Measurements from ENCODE around the gene METTL17. TPM values are rescaled to one million over a fixed set of nuclear protein-coding genes. Genes with fewer than 3 reads are reported as not detected.

The METTL17 gene
- total and polyA plus RNA-seq, 9 of the 15 experiments (the other 6 are each of a cell fraction or from before 2014, with no cell fraction given), result 65.6 to 150 (median 90.0) TPM

- H3K4me2 ChIP-seq (ENCODE audit: insufficient read depth, low read length), result no peak overlapping the region
- no peak overlapping the region for H3K9ac ChIP-seq (ENCODE audit: insufficient read depth in 1 of 2, low read depth in 2 of 2, low read length in 2 of 2)
- ChIA-PET POLR2A (interaction anchor here (0.5 to 2.6 kb wide), 5 partner anchors 8 to 146 kb away, joined by 3 to 12 read pairs (median 3); no protein-coding TSS in a partner anchor), CTCF (ENCODE audit: low intra/inter-chr PET ratio) (no interaction called here)
- H3K79me2 ChIP-seq (ENCODE audit: control insufficient read depth, insufficient read depth, low read length), result peaks cover 21% of the 10 kb centered on the region
- FAIRE-seq, result no peak
- no peak for ATAC-seq
- no peak overlapping the region for H3K4me3 ChIP-seq
- intact Hi-C loops (cut with micrococcal nuclease) (no loop called here), in situ Hi-C loops (cut with MboI) (no loop called here)
- H2AFZ ChIP-seq (ENCODE audit: low read depth, low read length), result no peak overlapping the region
- BruUV-seq (replicated peaks), result no TSS peak
- WGBS (ENCODE audit: insufficient coverage, low coverage, missing lambda C conversion rate), result 83% methylated on average over 4 of the region's 5 CpGs
- no peak for DNase-seq (ENCODE audit: extremely low read depth in 1 of 4, low spot score in 3 of 4)
- peaks cover 30% of the 10 kb centered on the region; the same call in 1 of the 3 replicates for H3K36me3 ChIP-seq (ENCODE audit: control insufficient read depth, insufficient read depth, low read length)
- peaks cover 35 to 36% of the 10 kb centered on the region in 2 experiments for H3K4me1 ChIP-seq (replicated peaks in 1 of 2; ENCODE audit: control insufficient read depth in 2 of 2, insufficient read depth in 2 of 2, low read length in 2 of 2)
- no peaks in the 10 kb centered on the region for H3K9me3 ChIP-seq (replicated peaks; ENCODE audit: control insufficient read depth, insufficient read depth, low read depth, low read length)
- H3K9me1 ChIP-seq (ENCODE audit: control insufficient read depth, insufficient read depth, low read length), result peaks cover 2% of the 10 kb centered on the region
- H3K27ac ChIP-seq (ENCODE audit: extremely low read depth, low read depth, low read length), result no peak overlapping the region; the same call in 2 of the 3 replicates
- H3K27me3 ChIP-seq (ENCODE audit: control insufficient read depth in 2 of 2, insufficient read depth in 2 of 2, low read length in 2 of 2), result no peaks in the 10 kb centered on the region
- TF ChIP-seq PRPF4 (IDR thresholded peaks at IDR 0.05; ENCODE audit: insufficient read depth, low read depth, low read length, poor library complexity, severe bottlenecking) (no peak), TCF7 (IDR thresholded peaks at IDR 0.05; ENCODE audit: borderline replicate concordance) (no peak)
- TF ChIP-seq, protein P1, sequence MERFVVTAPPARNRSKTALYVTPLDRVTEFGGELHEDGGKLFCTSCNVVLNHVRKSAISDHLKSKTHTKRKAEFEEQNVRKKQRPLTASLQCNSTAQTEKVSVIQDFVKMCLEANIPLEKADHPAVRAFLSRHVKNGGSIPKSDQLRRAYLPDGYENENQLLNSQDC (CRISPR knock-in tag; IDR thresholded peaks at IDR 0.05), result no peak
- no peaks in the 10 kb centered on the region for H4K20me1 ChIP-seq (replicated peaks; ENCODE audit: control insufficient read depth, insufficient read depth, low read length)
Measured at GRCh38 chr14:21022686-21023085, 32.9 kb downstream of the METTL17 start.

DNA sequence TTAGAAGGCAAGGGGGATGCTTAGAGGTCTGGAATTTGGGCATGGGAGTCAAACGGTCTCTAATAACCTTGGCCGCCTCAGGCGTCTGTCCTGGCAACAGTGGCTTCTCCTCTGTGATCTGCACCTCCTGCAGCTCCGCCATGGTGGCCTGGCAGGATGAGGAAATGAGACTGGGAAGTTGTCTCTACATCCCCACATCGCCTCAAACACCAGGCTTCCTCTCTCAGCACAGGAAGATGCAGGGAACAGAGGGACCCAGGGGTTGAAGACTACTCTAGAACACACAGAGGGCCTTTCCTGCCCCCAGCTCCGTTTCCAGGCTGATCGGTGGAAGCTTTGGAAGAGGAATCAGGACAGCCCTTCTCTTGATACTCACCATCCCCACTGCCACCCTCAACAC lies 33.4 kb downstream of the METTL17 start:
- FAIRE-seq (no peak), DNase-seq (ENCODE audit: extremely low read depth in 1 of 4, low spot score in 3 of 4) (no peak), ATAC-seq (no peak)
- CTCF ChIA-PET (ENCODE audit: low intra/inter-chr PET ratio), result no interaction called here
- Histone ChIP-seq H3K27me3 (ENCODE audit: control insufficient read depth in 2 of 2, insufficient read depth in 2 of 2, low read length in 2 of 2) (no peaks in the 10 kb centered on the region), H3K36me3 (ENCODE audit: control insufficient read depth, insufficient read depth, low read length) (peaks cover 25% of the 10 kb centered on the region; the same call in 1 of the 3 replicates), H3K4me3 (no peak overlapping the region), H3K79me2 (ENCODE audit: control insufficient read depth, insufficient read depth, low read length) (peaks cover 21% of the 10 kb centered on the region), H3K4me1 (replicated peaks in 1 of 2; ENCODE audit: control insufficient read depth in 2 of 2, insufficient read depth in 2 of 2, low read length in 2 of 2) (peaks cover 35 to 39% of the 10 kb centered on the region in 2 experiments), H3K27ac (ENCODE audit: extremely low read depth, low read depth, low read length) (no peak overlapping the region; the same call in 2 of the 3 replicates), H3K9me1 (ENCODE audit: control insufficient read depth, insufficient read depth, low read length) (peaks cover 2% of the 10 kb centered on the region), H3K4me2 (ENCODE audit: insufficient read depth, low read length) (no peak overlapping the region), H2AFZ (ENCODE audit: low read depth, low read length) (no peak overlapping the region), H3K9me3 (replicated peaks; ENCODE audit: control insufficient read depth, insufficient read depth, low read depth, low read length) (no peaks in the 10 kb centered on the region), H4K20me1 (replicated peaks; ENCODE audit: control insufficient read depth, insufficient read depth, low read length) (no peaks in the 10 kb centered on the region), H3K9ac (ENCODE audit: insufficient read depth in 1 of 2, low read depth in 2 of 2, low read length in 2 of 2) (peak overlapping the region in 1 of 2 experiments; percentile 58; a peak in 1 of 4 replicates)
- POLR2A ChIA-PET, result interaction anchor here (0.9 to 2.6 kb wide), 4 partner anchors 8 to 145 kb away, joined by 3 to 12 read pairs (median 4); no protein-coding TSS in a partner anchor
- no peak for TF ChIP-seq L3MBTL2 (IDR thresholded peaks at IDR 0.05)
- TF ChIP-seq RNF219 (CRISPR knock-in tag; IDR thresholded peaks at IDR 0.05), result no peak
- TF ChIP-seq GTF2F1 (IDR thresholded peaks at IDR 0.05; ENCODE audit: low read depth, low read length), result no peak
- TF ChIP-seq, protein P2, sequence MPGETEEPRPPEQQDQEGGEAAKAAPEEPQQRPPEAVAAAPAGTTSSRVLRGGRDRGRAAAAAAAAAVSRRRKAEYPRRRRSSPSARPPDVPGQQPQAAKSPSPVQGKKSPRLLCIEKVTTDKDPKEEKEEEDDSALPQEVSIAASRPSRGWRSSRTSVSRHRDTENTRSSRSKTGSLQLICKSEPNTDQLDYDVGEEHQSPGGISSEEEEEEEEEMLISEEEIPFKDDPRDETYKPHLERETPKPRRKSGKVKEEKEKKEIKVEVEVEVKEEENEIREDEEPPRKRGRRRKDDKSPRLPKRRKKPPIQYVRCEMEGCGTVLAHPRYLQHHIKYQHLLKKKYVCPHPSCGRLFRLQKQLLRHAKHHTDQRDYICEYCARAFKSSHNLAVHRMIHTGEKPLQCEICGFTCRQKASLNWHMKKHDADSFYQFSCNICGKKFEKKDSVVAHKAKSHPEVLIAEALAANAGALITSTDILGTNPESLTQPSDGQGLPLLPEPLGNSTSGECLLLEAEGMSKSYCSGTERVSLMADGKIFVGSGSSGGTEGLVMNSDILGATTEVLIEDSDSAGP (CRISPR knock-in tag; IDR thresholded peaks at IDR 0.05), result no peak
- TF ChIP-seq KDM4B (IDR thresholded peaks at IDR 0.05; ENCODE audit: borderline replicate concordance in 2 of 2, low read depth in 1 of 2), result no peak
- no peak for TF ChIP-seq RBM22 (IDR thresholded peaks at IDR 0.05; ENCODE audit: low read depth, low read length, poor library complexity, severe bottlenecking)
- TF ChIP-seq FOXA3 (CRISPR knock-in tag; conservative IDR thresholded peaks at IDR 0.05 in 1 of 2, IDR thresholded peaks at IDR 0.05 in 1 of 2), result no peak
- TF ChIP-seq TARDBP (IDR thresholded peaks at IDR 0.05), result no peak
- TF ChIP-seq NFRKB (IDR thresholded peaks at IDR 0.05; ENCODE audit: low read depth), result no peak
- intact Hi-C loops (cut with micrococcal nuclease) (no loop called here), in situ Hi-C loops (cut with MboI) (no loop called here)
- no TSS peak for BruUV-seq (replicated peaks)
- WGBS (ENCODE audit: insufficient coverage, low coverage, missing lambda C conversion rate), result 81% methylated on average over 6 of the region's 7 CpGs

Data from K562 (cell line).